H9 (cell line): ENCODE results near the gene KIF21B. TPM values are rescaled to one million over a fixed set of nuclear protein-coding genes. Genes with fewer than 3 reads are reported as not detected.

Experiments used
- DNase-seq: peaks from one replicate; pipeline ENCODE4 v3.0.0-alpha.2; 2017
- H2AFZ ChIP-seq: one replicate; pipeline ENCODE4 v1.6.1; 2013; ENCODE audit warnings: mild to moderate bottlenecking, low read length, control low read depth, moderate library complexity
- H2AK5ac ChIP-seq: 2 replicates; pipeline ENCODE4 v1.6.1; 2013; ENCODE audit warnings: low read length, control low read depth, mixed read lengths; ENCODE audit not compliant: insufficient read length
- H2BK120ac ChIP-seq: one replicate; pipeline ENCODE4 v1.6.1; 2013; ENCODE audit warnings: low read depth, mild to moderate bottlenecking, low read length, control low read depth, inconsistent platforms; ENCODE audit not compliant: poor library complexity, severe bottlenecking
- H2BK12ac ChIP-seq: 2 replicates; pipeline ENCODE4 v1.6.1; 2013; ENCODE audit warnings: low read length, control low read depth, mixed read lengths, low read depth; ENCODE audit not compliant: insufficient read length
- H2BK15ac ChIP-seq: 2 replicates; pipeline ENCODE4 v1.6.1; 2013; ENCODE audit warnings: low read depth, low read length, control low read depth
- H2BK20ac ChIP-seq: one replicate; pipeline ENCODE4 v1.6.1; 2013; ENCODE audit warnings: low read depth, mild to moderate bottlenecking, low read length, control low read depth, inconsistent platforms; ENCODE audit not compliant: poor library complexity, severe bottlenecking
- H2BK5ac ChIP-seq: 2 replicates; pipeline ENCODE4 v1.6.1; 2013; ENCODE audit warnings: low read length, control low read depth, mixed read lengths; ENCODE audit not compliant: insufficient read length
- H3K14ac ChIP-seq: 2 replicates; pipeline ENCODE4 v1.6.1; 2013; ENCODE audit warnings: low read length, control low read depth; ENCODE audit not compliant: insufficient read depth
- H3K18ac ChIP-seq: 2 replicates; pipeline ENCODE4 v1.6.1; 2013; ENCODE audit warnings: low read depth, mild to moderate bottlenecking, mixed read lengths, low read length, control low read depth; ENCODE audit not compliant: insufficient read length
- H3K23ac ChIP-seq: 2 replicates; pipeline ENCODE4 v1.6.1; 2013; ENCODE audit warnings: low read length, control low read depth, mixed read lengths, low read depth; ENCODE audit not compliant: insufficient read length
- H3K23me2 ChIP-seq: 2 replicates; pipeline ENCODE4 v1.6.1; 2013; ENCODE audit warnings: low read depth, mild to moderate bottlenecking, mixed read lengths, low read length, control low read depth; ENCODE audit not compliant: insufficient read length, poor library complexity, severe bottlenecking
- H3K27ac ChIP-seq: 2 replicates; pipeline ENCODE4 v1.5.1; 2013; ENCODE audit warnings: low read length, control low read depth, mixed read lengths, low read depth; ENCODE audit not compliant: insufficient read length
- H3K27me3 ChIP-seq: 2 replicates; pipeline ENCODE4 v1.6.1; 2013; ENCODE audit warnings: low read length, control low read depth, inconsistent platforms; ENCODE audit not compliant: insufficient read depth
- H3K4ac ChIP-seq: 2 replicates; pipeline ENCODE4 v1.6.1; 2013; ENCODE audit warnings: low read depth, mild to moderate bottlenecking, control low read depth, inconsistent platforms, low read length, moderate library complexity
- H3K4me1 ChIP-seq: 2 replicates; pipeline ENCODE4 v1.6.1; 2013; ENCODE audit warnings: low read length, control low read depth, inconsistent platforms; ENCODE audit not compliant: insufficient read depth
- H3K4me2 ChIP-seq: 2 replicates; pipeline ENCODE4 v1.6.1; 2013; ENCODE audit warnings: low read length, control low read depth, mixed read lengths; ENCODE audit not compliant: insufficient read length, insufficient read depth
- H3K56ac ChIP-seq: 2 replicates; pipeline ENCODE4 v1.6.1; 2013; ENCODE audit warnings: low read depth, mild to moderate bottlenecking, mixed read lengths, low read length, control low read depth; ENCODE audit not compliant: insufficient read length
- H3K79me1 ChIP-seq: 2 replicates; pipeline ENCODE4 v1.6.1; 2013; ENCODE audit warnings: low read depth, mild to moderate bottlenecking, moderate library complexity, low read length, control low read depth, inconsistent platforms; ENCODE audit not compliant: insufficient read depth, poor library complexity, severe bottlenecking
- H3K79me2 ChIP-seq: 2 replicates; pipeline ENCODE4 v1.6.1; 2013; ENCODE audit warnings: low read length, control low read depth, inconsistent platforms; ENCODE audit not compliant: insufficient read depth
- H3K9ac ChIP-seq: 2 replicates; pipeline ENCODE4 v1.6.1; 2013; ENCODE audit warnings: low read length, control low read depth, mixed read lengths; ENCODE audit not compliant: insufficient read length; ENCODE audit errors: extremely low read depth
- H3K9me3 ChIP-seq: one replicate; pipeline ENCODE4 v1.6.1; 2013; ENCODE audit warnings: low read depth, low read length, inconsistent platforms; ENCODE audit not compliant: control insufficient read depth
- H3T11ph ChIP-seq: one replicate; pipeline ENCODE4 v1.6.1; 2013; ENCODE audit warnings: mild to moderate bottlenecking, low read length, control low read depth, inconsistent platforms
- H4K20me1 ChIP-seq: one replicate; pipeline ENCODE4 v1.6.1; 2013; ENCODE audit not compliant: control insufficient read depth, insufficient read length, insufficient read depth
- H4K5ac ChIP-seq: 2 replicates; pipeline ENCODE4 v1.6.1; 2013; ENCODE audit warnings: low read depth, mild to moderate bottlenecking, mixed read lengths, low read length, control low read depth; ENCODE audit not compliant: insufficient read length
- H4K8ac ChIP-seq: replicated peaks from 2 replicates; pipeline ENCODE4 v1.6.1; 2013; ENCODE audit warnings: low read length, control low read depth, mixed read lengths, low read depth; ENCODE audit not compliant: insufficient read length
- H4K91ac ChIP-seq: 2 replicates; pipeline ENCODE4 v1.6.1; 2013; ENCODE audit warnings: low read depth, mild to moderate bottlenecking, moderate library complexity, mixed read lengths, low read length, control low read depth; ENCODE audit not compliant: insufficient read length
- H3K27ac Mint-ChIP-seq, 3 experiments: 2 replicates in 2 of 3; 3 replicates in 1 of 3; pipeline ENCODE4 v1.8.0; 2020 to 2021; ENCODE audit warnings: mixed read lengths in 3 of 3, mild to moderate bottlenecking in 1 of 3, moderate library complexity in 1 of 3
- H3K27me3 Mint-ChIP-seq: 2 replicates; pipeline ENCODE4 v1.8.0; 2021; ENCODE audit warnings: low read depth, mild to moderate bottlenecking, moderate library complexity, mixed read lengths
- H3K36me3 Mint-ChIP-seq, 3 experiments: 2 replicates in 2 of 3; 3 replicates in 1 of 3; pipeline ENCODE4 v1.8.0; 2020 to 2021; ENCODE audit warnings: low read depth in 3 of 3, mixed read lengths in 3 of 3; ENCODE audit not compliant: insufficient read depth in 1 of 3
- H3K4me1 Mint-ChIP-seq, 2 experiments: 2 replicates each; pipeline ENCODE4 v1.8.0; 2020; ENCODE audit warnings: mixed read lengths in 2 of 2
- H3K4me3 Mint-ChIP-seq, 2 experiments: 2 replicates in 1 of 2; 3 replicates in 1 of 2; pipeline ENCODE4 v1.8.0; 2020 to 2021; ENCODE audit warnings: mild to moderate bottlenecking in 2 of 2, mixed read lengths in 2 of 2, moderate library complexity in 1 of 2
- H3K9me3 Mint-ChIP-seq, 2 experiments: 2 replicates in 1 of 2; 3 replicates in 1 of 2; pipeline ENCODE4 v1.8.0; 2020; ENCODE audit warnings: mild to moderate bottlenecking in 2 of 2, mixed read lengths in 2 of 2, moderate library complexity in 1 of 2
- CTCF ChIP-seq: fragments of 200-600 bp; sonication (generic); conservative IDR thresholded peaks from 3 replicates; pipeline ENCODE4 v1.8.0; 2021; ENCODE audit warnings: antibody characterized with exemption, mild to moderate bottlenecking
- WGBS: extraction: QIAGEN DNeasy Blood & Tissue Kit; methylation state at CpG from one replicate; pipeline ENCODE4 v1.1.7; 2013; ENCODE audit warnings: missing lambda C conversion rate, low lambda C conversion rate, mixed read lengths; ENCODE audit not compliant: insufficient read length; ENCODE audit errors: extremely low coverage; 5-methylcytosine and 5-hydroxymethylcytosine counted together
- total RNA-seq: library from RNA; stranded (reverse); gene quantifications from 2 replicates; pipeline ENCODE4 v1.2.1, GENCODE V29; 2021

KIF21B gene
- total RNA-seq, 1 experiment from 2014 or later, result 7.5 TPM

GRCh38 chr1:201021630-201022492 is 1.7 kb downstream of the KIF21B start:
- Histone ChIP-seq H4K91ac (no peak overlapping the region), H2BK20ac (no peak overlapping the region), H3K27ac (no peak overlapping the region), H3K79me1 (no peaks in the 10 kb centered on the region), H3K56ac (no peak overlapping the region), H3K23ac (no peak overlapping the region), H2BK15ac (no peak overlapping the region), H3K4me1 (peaks cover 20% of the 10 kb centered on the region), H3K9me3 (no peaks in the 10 kb centered on the region), H3K9ac (no peak overlapping the region), H4K5ac (no peak overlapping the region), H3K27me3 (no peaks in the 10 kb centered on the region), H3K14ac (no peak overlapping the region), H4K8ac (no peak overlapping the region), H2BK120ac (no peak overlapping the region), H3K4me2 (peak overlapping the region; percentile 86), H3K23me2 (peaks cover 14% of the 10 kb centered on the region), H4K20me1 (no peaks in the 10 kb centered on the region), H3K79me2 (no peaks in the 10 kb centered on the region), H2BK5ac (no peak overlapping the region), H3K18ac (no peak overlapping the region), H2AK5ac (no peak overlapping the region), H3K4ac (no peak overlapping the region), H2AFZ (no peak overlapping the region), H2BK12ac (no peak overlapping the region), H3T11ph (no peak overlapping the region)
- Mint-ChIP-seq H3K4me1 (peaks cover 61 to 80% of the 10 kb centered on the region in 2 experiments), H3K27me3 (peaks cover 12% of the 10 kb centered on the region), H3K27ac (peak overlapping the region in 1 of 3 experiments; percentile 40; a peak in 1 of 7 replicates), H3K9me3 (no peaks in the 10 kb centered on the region), H3K4me3 (peak overlapping the region; percentile 66 to 94), H3K36me3 (peaks cover 0 to 11% (median 0%) of the 10 kb centered on the region in 3 experiments; a peak in 2 of 7 replicates)
- no CpG with 5 or more reads among the region's 7 CpGs for WGBS
- TF ChIP-seq CTCF, result no peak
- peak; percentile 52 for DNase-seq
